Right atrium auricular region (tissue), 2 donors: Measurements from ENCODE around the gene AMHR2. TPM values are rescaled to one million over a fixed set of nuclear protein-coding genes. Genes with fewer than 3 reads are reported as not detected.
"Not testable (repeated sequence)": the region's sequence is repeated elsewhere in the genome, so short reads cannot be mapped to it uniquely, and the experiment has no call there.

Experiments
- DNase-seq: peaks from one replicate; pipeline ENCODE4 v3.0.0-alpha.2; 2019; ENCODE audit warnings: low spot score
- H3K27ac ChIP-seq, 2 donors: fragments of 200-600 bp; sonication (generic); 1 replicate in 1 of 2; 2 replicates in 1 of 2; pipeline ENCODE4 v1.5.1; 2016 to 2019
- H3K27me3 ChIP-seq, 2 donors: fragments of 200-600 bp; sonication (generic); one replicate each; pipeline versions ENCODE4 v1.5.1 to v1.6.0; 2017 to 2019
- H3K36me3 ChIP-seq: fragments of 200-600 bp; sonication (generic); one replicate; pipeline ENCODE4 v1.5.1; 2016
- H3K4me1 ChIP-seq, 2 donors: fragments of 200-600 bp; sonication (generic); one replicate each; pipeline versions ENCODE4 v1.5.1 to v1.6.0; 2017 to 2019
- H3K4me3 ChIP-seq, 2 donors: fragments of 200-600 bp; sonication (generic); 1 replicate in 1 of 2; 2 replicates in 1 of 2; pipeline ENCODE4 v1.5.1; 2017 to 2019; ENCODE audit warnings: mild to moderate bottlenecking in 1 of 2, moderate library complexity in 1 of 2
- H3K9me3 ChIP-seq, 2 donors: fragments of 200-600 bp; sonication (generic); one replicate each; pipeline ENCODE4 v1.5.1; 2019
- CTCF ChIP-seq, 2 donors: fragments of 200-600 bp; sonication (generic); IDR thresholded peaks; one replicate each; pipeline ENCODE4 v1.5.1; 2019; ENCODE audit warnings: antibody characterized with exemption in 2 of 2
- total RNA-seq, 2 donors: library from RNA; depleted of rRNA; stranded (reverse); fragments of >200 nt; gene quantifications; one replicate each; pipeline ENCODE4 v1.1.0, GENCODE V29; 2016

Gene AMHR2
- total RNA-seq, 2 donors from 2014 or later, result 0.37 to 0.47 TPM

- peaks cover 0 to 74% of the 10 kb centered on the region in 2 donors for H3K4me1 ChIP-seq
- H3K9me3 ChIP-seq, result no peaks in the 10 kb centered on the region
- H3K27me3 ChIP-seq, result no peaks in the 10 kb centered on the region
- DNase-seq, result no peak
- TF ChIP-seq CTCF (IDR thresholded peaks at IDR 0.05), result no peak
- H3K4me3 ChIP-seq, result peak overlapping the region in 1 of 2 donors; percentile 14
- H3K36me3 ChIP-seq, result peaks cover 25% of the 10 kb centered on the region
- peak overlapping the region; percentile 54 to 73 for H3K27ac ChIP-seq
Measured at GRCh38 chr12:53388932-53389331, 34.7 kb upstream of the AMHR2 start.

GRCh38 chr12:53389702-53390101 is 34.0 kb upstream of the AMHR2 start:
- Histone ChIP-seq H3K36me3 (peaks cover 17% of the 10 kb centered on the region), H3K27ac (peak overlapping the region; percentile 49 to 67), H3K9me3 (no peaks in the 10 kb centered on the region), H3K4me1 (peaks cover 0 to 66% of the 10 kb centered on the region in 2 donors), H3K4me3 (no peak overlapping the region), H3K27me3 (no peaks in the 10 kb centered on the region)
- TF ChIP-seq CTCF (IDR thresholded peaks at IDR 0.05), result no peak
- no peak for DNase-seq

GRCh38 chr12:53391724-53392123 is 31.9 kb upstream of the AMHR2 start:
- Histone ChIP-seq H3K27me3 (no peaks in the 10 kb centered on the region), H3K4me1 (peaks cover 0 to 47% of the 10 kb centered on the region in 2 donors), H3K9me3 (no peaks in the 10 kb centered on the region), H3K27ac (peak overlapping the region in 1 of 2 donors; percentile 49), H3K36me3 (peaks cover 5% of the 10 kb centered on the region), H3K4me3 (no peak overlapping the region)
- TF ChIP-seq CTCF (IDR thresholded peaks at IDR 0.05), result no peak
- no peak for DNase-seq

GRCh38 chr12:53399896-53400295 is 23.8 kb upstream of the AMHR2 start:
- Histone ChIP-seq H3K9me3 (no peaks in the 10 kb centered on the region), H3K27me3 (no peaks in the 10 kb centered on the region), H3K36me3 (peaks cover 4% of the 10 kb centered on the region), H3K27ac (no peak overlapping the region), H3K4me3 (no peak overlapping the region), H3K4me1 (peaks cover 0 to 7% of the 10 kb centered on the region in 2 donors)
- TF ChIP-seq CTCF (IDR thresholded peaks at IDR 0.05), result no peak
- DNase-seq, result no peak

- H3K4me3 ChIP-seq, DNase-seq, H3K4me1 ChIP-seq, H3K27ac ChIP-seq, H3K27me3 ChIP-seq, H3K9me3 ChIP-seq: not testable (repeated sequence)
- peaks cover 17% of the 10 kb centered on the region for H3K36me3 ChIP-seq
Measured at GRCh38 chr12:53402351-53402750, 21.3 kb upstream of the AMHR2 start.

GRCh38 chr12:53402871-53403270 is 20.8 kb upstream of the AMHR2 start:
- H3K36me3 ChIP-seq, result peaks cover 22% of the 10 kb centered on the region
- H3K9me3 ChIP-seq, result no peaks in the 10 kb centered on the region
- no peaks in the 10 kb centered on the region for H3K27me3 ChIP-seq
- H3K4me3 ChIP-seq, result no peak overlapping the region
- H3K4me1 ChIP-seq, result peaks cover 0 to 7% of the 10 kb centered on the region in 2 donors
- no peak for TF ChIP-seq CTCF (IDR thresholded peaks at IDR 0.05)
- no peak for DNase-seq
- H3K27ac ChIP-seq, result no peak overlapping the region
